HL-60/S4 treated with phorbol 12-myristate 13-acetate at 8.2 ng/mL for 4 days and 3 days (cell line): ENCODE results near the gene PLEKHA8.

Experiments
- in situ Hi-C: fragments of 300-500 bp; cut with MboI; formaldehyde crosslinking; loops from 2 replicates; pipeline ENCODE4 v1.15.0; 2022; ENCODE audit warnings: low sequenced_read_pairs

PLEKHA8 gene

GRCh38 chr7:30166155-30166840 is 138.1 kb downstream of the PLEKHA8 start:
- in situ Hi-C loops, result no loop called here

GRCh38 chr7:30166841-30167235 is 138.6 kb downstream of the PLEKHA8 start:
- in situ Hi-C loops, result no loop called here

GRCh38 chr7:30167901-30168300 is 139.7 kb downstream of the PLEKHA8 start:
- in situ Hi-C loops, result no loop called here

- in situ Hi-C loops, result no loop called here
Measured at GRCh38 chr7:30168835-30169573, 140.8 kb downstream of the PLEKHA8 start.

- in situ Hi-C loops, result no loop called here
Measured at GRCh38 chr7:30169579-30169978, 141.4 kb downstream of the PLEKHA8 start.

GRCh38 chr7:30170476-30171205 is 142.4 kb downstream of the PLEKHA8 start:
- in situ Hi-C loops, result no loop called here

- in situ Hi-C loops, result no loop called here
Measured at GRCh38 chr7:30171766-30172447, 143.7 kb downstream of the PLEKHA8 start.

GRCh38 chr7:30172451-30172850 is 144.2 kb downstream of the PLEKHA8 start:
- in situ Hi-C loops, result no loop called here

- in situ Hi-C loops, result no loop called here
Measured at GRCh38 chr7:30173058-30173897, 145.1 kb downstream of the PLEKHA8 start.

GRCh38 chr7:30175180-30175579 is 147.0 kb downstream of the PLEKHA8 start:
- in situ Hi-C loops, result no loop called here

GRCh38 chr7:30175636-30176147 is 147.5 kb downstream of the PLEKHA8 start:
- in situ Hi-C loops, result no loop called here

- in situ Hi-C loops, result no loop called here
Measured at GRCh38 chr7:30176463-30177109, 148.4 kb downstream of the PLEKHA8 start.

- in situ Hi-C loops, result no loop called here
Measured at GRCh38 chr7:30177186-30177585, 149.0 kb downstream of the PLEKHA8 start.

- in situ Hi-C loops, result no loop called here
Measured at GRCh38 chr7:30177965-30178364, 149.8 kb downstream of the PLEKHA8 start.

GRCh38 chr7:30178748-30179436 is 150.7 kb downstream of the PLEKHA8 start:
- in situ Hi-C loops, result no loop called here
